HEK293 (cell line): Measurements from ENCODE around the gene NUFIP1.

Source experiments
- CTCF ChIA-PET: fragments of 350-600 bp; formaldehyde crosslinking; extraction: SDS; loops from one replicate; lab custom pipeline; 2021; ENCODE audit warnings: antibody characterized with exemption; lab: Yijun Ruan, JAX
- POLR2A ChIA-PET: fragments of 300-600 bp; formaldehyde crosslinking; extraction: SDS; loops from one replicate; lab custom pipeline; 2020; ENCODE audit warnings: antibody characterized with exemption, inconsistent platforms; lab: Yijun Ruan, JAX
- H3K27ac ChIP-seq: fragments of 200-500 bp; sonication (Bioruptor generic); 2 replicates; pipeline ENCODE4 v1.5.1; 2014; ENCODE audit warnings: low read depth, low read length, control low read depth, inconsistent platforms; ENCODE audit errors: extremely low read depth
- H3K36me3 ChIP-seq, 2 experiments: fragments of 200-500 bp in 1 of 2; sonication (Bioruptor generic) in 1 of 2; 1 replicate in 1 of 2; 2 replicates in 1 of 2; pipeline ENCODE4 v1.5.1; 2014 to 2017; ENCODE audit warnings: inconsistent platforms in 2 of 2, low read length in 2 of 2; ENCODE audit not compliant: control insufficient read depth in 2 of 2, insufficient read depth in 1 of 2
- H3K4me1 ChIP-seq: fragments of 200-500 bp; sonication (Bioruptor generic); 2 replicates; pipeline ENCODE4 v1.5.1; 2014; ENCODE audit warnings: mild to moderate bottlenecking, low read length, inconsistent platforms; ENCODE audit not compliant: control insufficient read depth, insufficient read depth
- H3K4me3 ChIP-seq: 2 replicates; pipeline ENCODE4 v1.5.1; 2011; ENCODE audit warnings: low read depth, mild to moderate bottlenecking, control low read depth, low read length, moderate library complexity
- H3K9me3 ChIP-seq: fragments of 200-500 bp; sonication (Bioruptor generic); 2 replicates; pipeline ENCODE4 v1.5.1; 2014; ENCODE audit warnings: low read depth, low read length, inconsistent platforms; ENCODE audit not compliant: control insufficient read depth, insufficient read depth
- CTCF ChIP-seq: fragments of 450-650 bp; formaldehyde crosslinking; IDR thresholded peaks from 2 replicates; pipeline ENCODE4 v1.5.1; 2016; ENCODE audit warnings: missing biosample characterization, missing genetic modification characterization
- HOXA7 ChIP-seq: sonication (generic); formaldehyde crosslinking; IDR thresholded peaks from 2 replicates; pipeline ENCODE4 v1.8.1; 2022; ENCODE audit warnings: missing genetic modification reagents, borderline replicate concordance
- PRDM1 ChIP-seq: fragments of 450-650 bp; formaldehyde crosslinking; IDR thresholded peaks from 2 replicates; pipeline ENCODE4; 2016; ENCODE audit warnings: missing biosample characterization, missing genetic modification characterization
- TCF7L2 ChIP-seq: IDR thresholded peaks from 2 replicates; pipeline ENCODE4 v1.6.1; 2011; ENCODE audit warnings: low read depth, mild to moderate bottlenecking, inconsistent platforms, low read length, moderate library complexity, borderline replicate concordance
- YY1 ChIP-seq: fragments of 450-650 bp; formaldehyde crosslinking; IDR thresholded peaks from 2 replicates; pipeline ENCODE4 v1.5.1; 2018; ENCODE audit warnings: missing biosample characterization, missing genetic modification characterization
- ZBTB21 ChIP-seq: fragments of 450-650 bp; formaldehyde crosslinking; IDR thresholded peaks from 2 replicates; pipeline ENCODE4 v1.5.1; 2017; ENCODE audit warnings: missing biosample characterization, missing genetic modification characterization
- ZFP3 ChIP-seq: fragments of 450-650 bp; formaldehyde crosslinking; IDR thresholded peaks from 2 replicates; pipeline ENCODE4 v1.5.1; 2016; ENCODE audit warnings: low read depth, missing biosample characterization, missing genetic modification characterization
- ZNF10 ChIP-seq: fragments of 450-650 bp; formaldehyde crosslinking; IDR thresholded peaks from 2 replicates; pipeline ENCODE4 v1.5.1; 2017; ENCODE audit warnings: missing biosample characterization, missing genetic modification characterization
- ZNF19 ChIP-seq: fragments of 450-650 bp; formaldehyde crosslinking; IDR thresholded peaks from 2 replicates; pipeline ENCODE4; 2016; ENCODE audit warnings: missing biosample characterization, missing genetic modification characterization, low read depth
- ZNF211 ChIP-seq: fragments of 450-650 bp; formaldehyde crosslinking; IDR thresholded peaks from 2 replicates; pipeline ENCODE4 v1.5.1; 2016; ENCODE audit warnings: low read depth, missing biosample characterization, missing genetic modification characterization
- ZNF394 ChIP-seq: fragments of 450-650 bp; formaldehyde crosslinking; IDR thresholded peaks from 2 replicates; pipeline ENCODE4 v1.5.1; 2016; ENCODE audit warnings: missing biosample characterization, missing genetic modification characterization, mild to moderate bottlenecking, moderate library complexity, borderline replicate concordance
- ZNF501 ChIP-seq: fragments of 450-650 bp; formaldehyde crosslinking; IDR thresholded peaks from 2 replicates; pipeline ENCODE4 v1.5.1; 2016; ENCODE audit warnings: missing biosample characterization, missing genetic modification characterization
- ZNF510 ChIP-seq: fragments of 450-650 bp; formaldehyde crosslinking; IDR thresholded peaks from 2 replicates; pipeline ENCODE4 v1.5.1; 2018; ENCODE audit warnings: mild to moderate bottlenecking, missing genetic modification characterization, missing biosample characterization; ENCODE audit not compliant: insufficient replicate concordance
- ZNF529 ChIP-seq: fragments of 450-650 bp; formaldehyde crosslinking; IDR thresholded peaks from 2 replicates; pipeline ENCODE4 v1.5.1; 2017; ENCODE audit warnings: missing genetic modification characterization, missing biosample characterization; ENCODE audit not compliant: insufficient replicate concordance
- ZNF621 ChIP-seq: fragments of 450-650 bp; formaldehyde crosslinking; IDR thresholded peaks from 2 replicates; pipeline ENCODE4 v1.5.1; 2017; ENCODE audit warnings: missing biosample characterization, missing genetic modification characterization
- ZNF629 ChIP-seq: fragments of 450-650 bp; formaldehyde crosslinking; IDR thresholded peaks from 2 replicates; pipeline ENCODE4 v1.5.1; 2017; ENCODE audit warnings: missing biosample characterization, missing genetic modification characterization
- ZNF658 ChIP-seq: fragments of 450-650 bp; formaldehyde crosslinking; IDR thresholded peaks from 2 replicates; pipeline ENCODE4; 2016; ENCODE audit warnings: missing biosample characterization, missing genetic modification characterization
- ZNF76 ChIP-seq: fragments of 450-650 bp; formaldehyde crosslinking; IDR thresholded peaks from 2 replicates; pipeline ENCODE4; 2016; ENCODE audit warnings: low read depth, missing biosample characterization, missing genetic modification characterization, borderline replicate concordance
- TF ChIP-seq, protein P1 (sequence below): fragments of 450-650 bp; formaldehyde crosslinking; IDR thresholded peaks from 2 replicates; pipeline ENCODE4 v1.5.1; 2016; ENCODE audit warnings: missing biosample characterization, missing genetic modification characterization, borderline replicate concordance
- TF ChIP-seq, protein P2 (sequence below): fragments of 450-650 bp; formaldehyde crosslinking; IDR thresholded peaks from 2 replicates; pipeline ENCODE4 v1.5.1; 2016; ENCODE audit warnings: missing biosample characterization, missing genetic modification characterization
- TF ChIP-seq, protein P3 (sequence below): fragments of 450-650 bp; formaldehyde crosslinking; IDR thresholded peaks from 2 replicates; pipeline ENCODE4 v1.5.1; 2016; ENCODE audit warnings: missing biosample characterization, missing genetic modification characterization
- TF ChIP-seq, protein P4 (sequence below): fragments of 450-650 bp; formaldehyde crosslinking; IDR thresholded peaks from 2 replicates; pipeline ENCODE4; 2016; ENCODE audit warnings: missing biosample characterization, missing genetic modification characterization

Gene NUFIP1

DNA sequence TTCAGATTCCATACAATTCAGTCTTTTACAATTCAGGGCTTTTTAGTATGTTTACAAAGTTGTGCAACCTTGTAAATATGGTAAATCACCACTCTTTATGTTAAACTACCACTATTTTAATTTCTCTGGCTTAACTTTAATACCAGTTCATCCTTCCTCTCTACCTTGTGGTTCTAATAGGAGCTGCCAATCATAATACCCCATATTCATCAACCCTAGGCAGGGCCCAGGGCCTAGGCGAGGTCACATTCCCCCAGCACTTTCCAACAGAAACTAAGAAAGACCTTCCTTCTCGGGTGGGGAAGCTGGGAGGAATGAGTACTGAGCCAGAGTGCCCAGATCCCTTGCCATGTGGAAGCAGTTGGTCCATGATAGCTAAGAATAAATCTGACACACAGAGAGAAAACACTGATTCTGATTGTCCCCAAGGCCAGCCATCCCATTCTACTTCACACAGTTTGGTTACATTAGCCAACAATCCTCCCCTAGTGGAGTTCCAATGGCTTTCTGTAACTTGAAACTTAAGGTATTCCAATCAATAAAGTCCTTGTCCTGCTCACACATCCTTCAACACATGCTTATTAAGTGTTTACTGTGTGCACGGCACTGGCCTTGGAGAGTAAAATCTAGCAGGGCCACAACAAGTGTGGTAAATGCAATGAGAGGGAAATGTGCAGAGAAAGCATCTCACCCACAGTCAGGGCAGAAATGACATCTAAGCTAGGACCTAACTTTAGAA lies 76.8 kb downstream of the NUFIP1 start:
- Histone ChIP-seq H3K4me1 (no peaks in the 10 kb centered on the region), H3K9me3 (no peaks in the 10 kb centered on the region), H3K36me3 (no peaks in the 10 kb centered on the region), H3K27ac (no peak overlapping the region), H3K4me3 (no peak overlapping the region)
- CTCF ChIA-PET = no interaction called here
- POLR2A ChIA-PET = no interaction called here
- TF ChIP-seq, protein P1, sequence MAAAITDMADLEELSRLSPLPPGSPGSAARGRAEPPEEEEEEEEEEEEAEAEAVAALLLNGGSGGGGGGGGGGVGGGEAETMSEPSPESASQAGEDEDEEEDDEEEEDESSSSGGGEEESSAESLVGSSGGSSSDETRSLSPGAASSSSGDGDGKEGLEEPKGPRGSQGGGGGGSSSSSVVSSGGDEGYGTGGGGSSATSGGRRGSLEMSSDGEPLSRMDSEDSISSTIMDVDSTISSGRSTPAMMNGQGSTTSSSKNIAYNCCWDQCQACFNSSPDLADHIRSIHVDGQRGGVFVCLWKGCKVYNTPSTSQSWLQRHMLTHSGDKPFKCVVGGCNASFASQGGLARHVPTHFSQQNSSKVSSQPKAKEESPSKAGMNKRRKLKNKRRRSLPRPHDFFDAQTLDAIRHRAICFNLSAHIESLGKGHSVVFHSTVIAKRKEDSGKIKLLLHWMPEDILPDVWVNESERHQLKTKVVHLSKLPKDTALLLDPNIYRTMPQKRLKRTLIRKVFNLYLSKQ (tag by site-specific recombination) = no peak
- TF ChIP-seq ZNF501 (tag by site-specific recombination) (no peak), ZFP3 (no peak)
- TF ChIP-seq, protein P2, sequence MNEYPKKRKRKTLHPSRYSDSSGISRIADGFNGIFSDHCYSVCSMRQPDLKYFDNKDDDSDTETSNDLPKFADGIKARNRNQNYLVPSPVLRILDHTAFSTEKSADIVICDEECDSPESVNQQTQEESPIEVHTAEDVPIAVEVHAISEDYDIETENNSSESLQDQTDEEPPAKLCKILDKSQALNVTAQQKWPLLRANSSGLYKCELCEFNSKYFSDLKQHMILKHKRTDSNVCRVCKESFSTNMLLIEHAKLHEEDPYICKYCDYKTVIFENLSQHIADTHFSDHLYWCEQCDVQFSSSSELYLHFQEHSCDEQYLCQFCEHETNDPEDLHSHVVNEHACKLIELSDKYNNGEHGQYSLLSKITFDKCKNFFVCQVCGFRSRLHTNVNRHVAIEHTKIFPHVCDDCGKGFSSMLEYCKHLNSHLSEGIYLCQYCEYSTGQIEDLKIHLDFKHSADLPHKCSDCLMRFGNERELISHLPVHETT (tag by site-specific recombination) = no peak

GRCh38 chr13:44908712-44909111 lies 80.6 kb downstream of the NUFIP1 start:
- TF ChIP-seq ZNF621 (tag by site-specific recombination) = no peak
- TF ChIP-seq ZNF19 (tag by site-specific recombination) = no peak
- no peak for TF ChIP-seq PRDM1 (tag by site-specific recombination)
- no peak for TF ChIP-seq ZNF529 (tag by site-specific recombination)
- TF ChIP-seq, protein P3, sequence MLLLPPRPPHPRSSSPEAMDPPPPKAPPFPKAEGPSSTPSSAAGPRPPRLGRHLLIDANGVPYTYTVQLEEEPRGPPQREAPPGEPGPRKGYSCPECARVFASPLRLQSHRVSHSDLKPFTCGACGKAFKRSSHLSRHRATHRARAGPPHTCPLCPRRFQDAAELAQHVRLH (tag by site-specific recombination) = no peak
- TF ChIP-seq YY1 (tag by site-specific recombination) = no peak
- TF ChIP-seq ZNF510 (tag by site-specific recombination) = no peak
- TF ChIP-seq ZBTB21 = no peak
- TF ChIP-seq CTCF (tag by site-specific recombination) = no peak
- TF ChIP-seq ZNF629 = no peak
- no peak for TF ChIP-seq TCF7L2
- TF ChIP-seq ZNF10 (tag by site-specific recombination) = no peak
- TF ChIP-seq, protein P4, sequence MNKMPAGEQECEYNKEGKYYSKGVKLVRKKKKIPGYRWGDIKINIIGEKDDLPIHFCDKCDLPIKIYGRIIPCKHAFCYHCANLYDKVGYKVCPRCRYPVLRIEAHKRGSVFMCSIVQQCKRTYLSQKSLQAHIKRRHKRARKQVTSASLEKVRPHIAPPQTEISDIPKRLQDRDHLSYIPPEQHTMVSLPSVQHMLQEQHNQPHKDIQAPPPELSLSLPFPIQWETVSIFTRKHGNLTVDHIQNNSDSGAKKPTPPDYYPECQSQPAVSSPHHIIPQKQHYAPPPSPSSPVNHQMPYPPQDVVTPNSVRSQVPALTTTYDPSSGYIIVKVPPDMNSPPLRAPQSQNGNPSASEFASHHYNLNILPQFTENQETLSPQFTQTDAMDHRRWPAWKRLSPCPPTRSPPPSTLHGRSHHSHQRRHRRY (tag by site-specific recombination) = no peak
- TF ChIP-seq HOXA7 (CRISPR knock-in tag) = no peak
- TF ChIP-seq ZNF394 (tag by site-specific recombination) = no peak
- TF ChIP-seq ZNF658 (tag by site-specific recombination) = no peak
- TF ChIP-seq ZNF76 (tag by site-specific recombination) = no peak
- no peak for TF ChIP-seq ZNF211 (tag by site-specific recombination)
- TF ChIP-seq, protein P2 (tag by site-specific recombination) = no peak
- TF ChIP-seq, all 188 proteins: peak for 0
- POLR2A ChIA-PET = no interaction called here
- no peaks in the 10 kb centered on the region for H3K4me1 ChIP-seq
- no peak overlapping the region for H3K4me3 ChIP-seq
- H3K9me3 ChIP-seq = no peaks in the 10 kb centered on the region
- no peaks in the 10 kb centered on the region for H3K36me3 ChIP-seq
- H3K27ac ChIP-seq = no peak overlapping the region
- CTCF ChIA-PET = no interaction called here
